Measurements from ENCODE around the gene NPIPA1.
"Not testable (repeated sequence)": the region's sequence is repeated elsewhere in the genome, so short reads cannot be mapped to it uniquely, and the experiment has no call there.

GRCh38 chr16:14897006-14897664 is 40.1 kb upstream of the NPIPA1 start:
- TF ChIP-seq EP300 (IDR thresholded peaks at IDR 0.05; ENCODE audit: low read depth in 2 of 2, low read length in 2 of 2); EP300 (CRISPR knock-in tag; IDR thresholded peaks at IDR 0.05; ENCODE audit: borderline replicate concordance); KDM1A (CRISPR knock-in tag; IDR thresholded peaks at IDR 0.05); NFE2L2 (IDR thresholded peaks at IDR 0.05; ENCODE audit: low read length); TCF7L2 (IDR thresholded peaks at IDR 0.05; ENCODE audit: low read depth, low read length); SIN3A (IDR thresholded peaks at IDR 0.05; ENCODE audit: borderline replicate concordance, low read depth, low read length); NR2F1 (CRISPR knock-in tag; IDR thresholded peaks at IDR 0.05); CENPBD1 (CRISPR knock-in tag; IDR thresholded peaks at IDR 0.05; ENCODE audit: borderline replicate concordance, low read depth); RBM39 (IDR thresholded peaks at IDR 0.05; ENCODE audit: low read depth, low read length, poor library complexity, severe bottlenecking); ZNF263 (CRISPR knock-in tag; IDR thresholded peaks at IDR 0.05): not testable (repeated sequence)
